DND-41 (cell line): ENCODE data around the gene SNORC.

Source experiments
- CTCF ChIP-seq: IDR thresholded peaks from 2 replicates; pipeline ENCODE4 v1.5.1; 2012; ENCODE audit warnings: borderline replicate concordance, low read length, moderate library complexity, mild to moderate bottlenecking; ENCODE audit not compliant: poor library complexity, severe bottlenecking; ENCODE audit errors: extremely low read depth
- EZH2 ChIP-seq: IDR thresholded peaks from 3 replicates; pipeline ENCODE4 v1.6.1; 2012; ENCODE audit warnings: borderline replicate concordance, low read depth, mild to moderate bottlenecking, moderate library complexity, low read length, inconsistent platforms; ENCODE audit not compliant: severe bottlenecking

GRCh38 chr2:232871418-232871834, 1.4 kb downstream of the SNORC start:
- TF ChIP-seq EZH2 = no peak
- no peak for TF ChIP-seq CTCF
